ENCODE results near the gene SIGLEC11. TPM values are rescaled to one million over a fixed set of nuclear protein-coding genes. Genes with fewer than 3 reads are reported as not detected.
A peak's percentile ranks its signal among the peaks of the same experiment; 100 is the strongest.

The SIGLEC11 gene
- total and polyA plus RNA-seq, 2 of the 13 experiments (the other 11 are each of a cell fraction or from before 2014, with no cell fraction given) = not detected

- no peak for TF ChIP-seq HDAC1 (CRISPR knock-in tag; IDR thresholded peaks at IDR 0.05)
- no peak for TF ChIP-seq MTF1 (CRISPR knock-in tag; IDR thresholded peaks at IDR 0.05)
- TF ChIP-seq, protein P1, sequence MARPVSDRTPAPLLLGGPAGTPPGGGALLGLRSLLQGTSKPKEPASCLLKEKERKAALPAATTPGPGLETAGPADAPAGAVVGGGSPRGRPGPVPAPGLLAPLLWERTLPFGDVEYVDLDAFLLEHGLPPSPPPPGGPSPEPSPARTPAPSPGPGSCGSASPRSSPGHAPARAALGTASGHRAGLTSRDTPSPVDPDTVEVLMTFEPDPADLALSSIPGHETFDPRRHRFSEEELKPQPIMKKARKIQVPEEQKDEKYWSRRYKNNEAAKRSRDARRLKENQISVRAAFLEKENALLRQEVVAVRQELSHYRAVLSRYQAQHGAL (CRISPR knock-in tag; IDR thresholded peaks at IDR 0.05; ENCODE audit: not compliant biosample characterization) = no peak
- no peak for TF ChIP-seq NCOA1 (CRISPR knock-in tag; IDR thresholded peaks at IDR 0.05)
Observed at GRCh38 chr19:49912965-49913685, 47.8 kb downstream of the SIGLEC11 start (continued).

DNA sequence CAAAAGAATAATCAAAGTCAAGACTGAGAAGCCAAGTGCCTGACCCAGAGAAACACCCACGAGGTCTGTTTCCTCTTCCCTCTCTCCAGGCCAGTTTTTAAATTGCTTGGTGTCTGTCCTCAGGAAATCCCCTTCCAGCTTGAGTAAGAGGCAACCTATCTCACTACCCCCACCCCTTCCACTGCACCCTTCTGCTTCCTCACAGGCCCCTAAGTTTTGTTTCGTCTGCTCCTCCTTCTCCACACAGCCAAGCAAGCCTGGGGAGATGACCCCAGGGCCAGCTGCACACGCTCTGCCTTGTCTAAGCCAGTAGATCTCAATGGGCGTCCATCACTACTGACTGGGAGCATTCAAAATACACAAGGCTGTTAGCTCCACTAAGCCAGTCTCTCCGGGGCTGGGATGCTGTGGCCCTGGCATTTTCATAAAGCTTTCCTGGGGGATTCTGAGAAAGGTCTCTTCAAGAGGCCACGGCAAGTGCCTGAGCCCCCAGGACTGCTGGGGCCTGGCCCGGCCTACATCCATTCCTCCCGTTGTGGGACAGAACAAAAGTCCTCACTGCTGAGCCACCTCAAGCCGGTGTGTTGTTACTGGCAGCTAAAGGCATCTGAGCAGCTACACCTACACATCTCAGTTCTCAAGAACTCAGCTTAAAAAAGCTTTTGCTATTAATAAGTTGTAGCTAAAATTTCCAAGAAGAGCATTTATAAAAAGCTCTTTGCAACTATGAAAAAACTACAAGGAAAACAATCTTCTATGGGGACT lies 49.4 kb downstream of the SIGLEC11 start:
- Histone ChIP-seq H3K79me2 (ENCODE audit: insufficient read depth, low read length) (peaks cover 9% of the 10 kb centered on the region), H3K4me1 (ENCODE audit: insufficient read depth, low read length) (peaks cover 24% of the 10 kb centered on the region), H3K4me3 (replicated peaks in 1 of 3; ENCODE audit: insufficient read depth in 1 of 3, low read depth in 2 of 3, low read length in 3 of 3) (no peak overlapping the region), H3K27ac (ENCODE audit: extremely low read length, insufficient read depth, low read length) (no peak overlapping the region), H4K20me1 (ENCODE audit: insufficient read depth, low read length) (no peaks in the 10 kb centered on the region), H2AFZ (ENCODE audit: low read length) (no peak overlapping the region), H3K36me3 (replicated peaks in 1 of 2; ENCODE audit: control insufficient read depth in 1 of 2, insufficient read depth in 2 of 2, low read length in 2 of 2) (peaks cover 26 to 45% of the 10 kb centered on the region in 2 experiments), H3K9me3 (ENCODE audit: low read length) (no peaks in the 10 kb centered on the region), H3K27me3 (ENCODE audit: control insufficient read depth in 1 of 2, insufficient read depth in 2 of 2, low read length in 2 of 2) (no peaks in the 10 kb centered on the region), H3K9ac (ENCODE audit: insufficient read depth, low read depth, low read length) (no peak overlapping the region), H3K4me2 (ENCODE audit: low read depth, low read length) (no peak overlapping the region)
- WGBS (ENCODE audit: low lambda C conversion rate) = 98% methylated on average over 8 of the region's 9 CpGs
- in situ Hi-C loops (cut with HindIII; ENCODE audit: extremely low pct_ligation_motif_present, low pct_unique_long_range_greater_than_20kb) = no loop called here
- ATAC-seq (no peak), FAIRE-seq (no peak), DNase-seq (ENCODE audit: low spot score) (no peak)
- ChIA-PET POLR2A (interaction anchor here (1.0 kb wide), 1 partner anchor 18 kb away, joined by 4 read pairs; the partner anchor contains the start of gene NUP62), CTCF (ENCODE audit: low intra/inter-chr PET ratio, low total read pairs) (no interaction called here)
- TF ChIP-seq AGO2 (optimal IDR thresholded peaks at IDR 0.05; ENCODE audit: low read depth, low read length) (peak; percentile 29), ZNF616 (CRISPR knock-in tag; IDR thresholded peaks at IDR 0.05; ENCODE audit: low read depth) (no peak), RBM22 (optimal IDR thresholded peaks at IDR 0.05; ENCODE audit: low read length) (peak; percentile 48)
- BruUV-seq (replicated peaks) = no TSS peak
- intact Hi-C loops (cut with micrococcal nuclease; ENCODE audit: unreplicated experiment) = no loop called here
